PC-9 (cell line): Measurements from ENCODE around the gene SC5D. TPM values are rescaled to one million over a fixed set of nuclear protein-coding genes. Genes with fewer than 3 reads are reported as not detected.

ENCODE experiments used
- BruUV-seq: library from RNA; stranded (reverse); fragments of 400-500 nt; replicated peaks from 2 replicates; lab custom pipeline; 2021; lab: Mats Ljungman, UMichigan
- CTCF ChIA-PET: fragments of 300-600 bp; sonication (Branson Sonifier 250); formaldehyde crosslinking; loops from one replicate; lab custom pipeline; 2022; ENCODE audit warnings: antibody characterized with exemption; lab: Charles Lee
- POLR2A ChIA-PET: fragments of 300-600 bp; sonication (Branson Sonifier 250); formaldehyde crosslinking; loops from one replicate; lab custom pipeline; 2022; ENCODE audit warnings: antibody characterized with exemption; ENCODE audit not compliant: unreplicated experiment; lab: Charles Lee
- DNase-seq, 2 experiments: peaks; one replicate each; pipeline versions ENCODE4 v3.0.0 to v3.0.0-alpha.2; 2015 to 2022; ENCODE audit warnings: mixed read lengths in 1 of 2
- H2AFZ ChIP-seq: fragments of 200-600 bp; sonication (generic); 2 replicates; pipeline ENCODE4 v1.8.1; 2017; ENCODE audit warnings: antibody characterized with exemption
- H3F3A ChIP-seq: fragments of 200-600 bp; sonication (generic); 2 replicates; pipeline ENCODE4 v1.8.1; 2017; ENCODE audit warnings: antibody characterized with exemption, mild to moderate bottlenecking, low read depth; ENCODE audit not compliant: insufficient read depth
- H3K27ac ChIP-seq: fragments of 200-600 bp; sonication (generic); 2 replicates; pipeline ENCODE4 v1.6.1; 2016; ENCODE audit warnings: mixed run types
- H3K27me3 ChIP-seq: fragments of 200-600 bp; sonication (generic); 2 replicates; pipeline ENCODE4 v1.6.1; 2016; ENCODE audit warnings: low read depth, mixed run types; ENCODE audit not compliant: insufficient read depth
- H3K36me3 ChIP-seq: fragments of 200-600 bp; sonication (generic); 2 replicates; pipeline ENCODE4 v1.6.1; 2016; ENCODE audit warnings: low read depth, mixed run types
- H3K4me1 ChIP-seq: fragments of 200-600 bp; sonication (generic); replicated peaks from 2 replicates; pipeline ENCODE4 v1.6.1; 2016; ENCODE audit warnings: mixed run types; ENCODE audit not compliant: insufficient read depth
- H3K4me2 ChIP-seq: fragments of 200-600 bp; sonication (generic); 2 replicates; pipeline ENCODE4 v1.6.1; 2017; ENCODE audit warnings: mixed run types
- H3K4me3 ChIP-seq: fragments of 200-600 bp; sonication (generic); 2 replicates; pipeline ENCODE4 v1.6.1; 2016; ENCODE audit warnings: mixed run types
- H3K79me2 ChIP-seq: fragments of 200-600 bp; sonication (generic); 2 replicates; pipeline ENCODE4 v1.6.1; 2017; ENCODE audit warnings: low read depth, mixed run types
- H3K9me2 ChIP-seq: fragments of 200-600 bp; sonication (generic); 2 replicates; pipeline ENCODE4 v1.8.1; 2017; ENCODE audit warnings: mild to moderate bottlenecking; ENCODE audit not compliant: insufficient read depth
- H3K9me3 ChIP-seq: fragments of 200-600 bp; sonication (generic); 2 replicates; pipeline ENCODE4 v1.8.1; 2016; ENCODE audit warnings: low read depth; ENCODE audit not compliant: insufficient read depth
- H4K20me1 ChIP-seq: fragments of 200-600 bp; sonication (generic); 2 replicates; pipeline ENCODE4 v1.8.1; 2017; ENCODE audit not compliant: insufficient read depth
- CTCF ChIP-seq: fragments of 200-600 bp; sonication (generic); conservative IDR thresholded peaks from 2 replicates; pipeline ENCODE4 v1.6.1; 2017; ENCODE audit warnings: mixed run types, antibody characterized with exemption, mild to moderate bottlenecking, moderate library complexity
- EZH2 ChIP-seq: fragments of 200-600 bp; sonication (generic); IDR thresholded peaks from 2 replicates; pipeline ENCODE4 v1.8.0; 2017; ENCODE audit warnings: antibody characterized with exemption, low read depth
- intact Hi-C: fragments of 100-400 bp; cut with micrococcal nuclease; formaldehyde crosslinking; loops from one replicate; pipeline ENCODE4 v1.10.0; 2022; ENCODE audit not compliant: unreplicated experiment
- total RNA-seq: library from RNA; stranded (reverse); gene quantifications from 2 replicates; pipeline ENCODE4 v1.2.3, GENCODE V29; 2021

Gene SC5D
- total RNA-seq, 1 experiment from 2014 or later, result 16.9 TPM

GRCh38 chr11:121338536-121338935 lies 46.0 kb downstream of the SC5D start:
- Histone ChIP-seq H2AFZ (no peak overlapping the region), H3K4me3 (no peak overlapping the region), H3K79me2 (no peaks in the 10 kb centered on the region), H3K9me3 (no peaks in the 10 kb centered on the region), H3K27me3 (peaks cover 94% of the 10 kb centered on the region), H3K4me2 (no peak overlapping the region), H3F3A (no peaks in the 10 kb centered on the region), H4K20me1 (no peaks in the 10 kb centered on the region), H3K9me2 (no peaks in the 10 kb centered on the region), H3K36me3 (no peaks in the 10 kb centered on the region), H3K4me1 (no peaks in the 10 kb centered on the region), H3K27ac (no peak overlapping the region)
- ChIA-PET POLR2A (no interaction called here), CTCF (no interaction called here)
- DNase-seq, result no peak
- no peak for TF ChIP-seq CTCF
- 0 out of 2 replicates have a peak, but pooled peaks have one; percentile 23 for TF ChIP-seq EZH2
- intact Hi-C loops, result no loop called here
- no TSS peak for BruUV-seq

GRCh38 chr11:121340032-121340580 lies 47.5 kb downstream of the SC5D start:
- BruUV-seq, result no TSS peak
- CTCF ChIA-PET, result no interaction called here

GRCh38 chr11:121341609-121342008 lies 49.0 kb downstream of the SC5D start:
- ChIA-PET POLR2A (no interaction called here), CTCF (no interaction called here)
- Histone ChIP-seq H3K79me2 (no peaks in the 10 kb centered on the region), H2AFZ (no peak overlapping the region), H3K9me2 (0 out of 2 replicates have a peak, but pooled peaks cover 3% of the 10 kb centered on the region), H3K4me3 (no peak overlapping the region), H3K4me2 (no peak overlapping the region), H3K27ac (no peak overlapping the region), H3K27me3 (peaks cover 94% of the 10 kb centered on the region), H3K4me1 (no peaks in the 10 kb centered on the region), H3K9me3 (no peaks in the 10 kb centered on the region), H3K36me3 (no peaks in the 10 kb centered on the region), H3F3A (no peaks in the 10 kb centered on the region), H4K20me1 (no peaks in the 10 kb centered on the region)
- no peak for TF ChIP-seq CTCF
- no peak for TF ChIP-seq EZH2
- intact Hi-C loops, result no loop called here
- BruUV-seq, result no TSS peak
- peak in 1 of 2 experiments; percentile 63 for DNase-seq

More at GRCh38 chr11:121340032-121340580, 47.5 kb downstream of the SC5D start:
- Histone ChIP-seq H3K27me3 (peaks cover 94% of the 10 kb centered on the region), H3K79me2 (no peaks in the 10 kb centered on the region), H3K4me2 (no peak overlapping the region), H3F3A (no peaks in the 10 kb centered on the region), H3K4me3 (no peak overlapping the region), H4K20me1 (no peaks in the 10 kb centered on the region), H3K27ac (no peak overlapping the region), H2AFZ (no peak overlapping the region), H3K4me1 (no peaks in the 10 kb centered on the region), H3K9me3 (no peaks in the 10 kb centered on the region), H3K36me3 (no peaks in the 10 kb centered on the region), H3K9me2 (0 out of 2 replicates have a peak, but pooled peaks cover 1% of the 10 kb centered on the region)
- intact Hi-C loops, result no loop called here
- POLR2A ChIA-PET, result no interaction called here
- DNase-seq, result no peak
- TF ChIP-seq EZH2 (no peak), CTCF (no peak)
